Activated naive CD4-positive, alpha-beta T cell treated with anti-CD3 and anti-CD28 coated beads for 36 hours (primary cell): ENCODE data around the gene TIMM9. TPM values are rescaled to one million over a fixed set of nuclear protein-coding genes. Genes with fewer than 3 reads are reported as not detected.
"Not testable (repeated sequence)": the region's sequence is repeated elsewhere in the genome, so short reads cannot be mapped to it uniquely, and the experiment has no call there.

ENCODE experiments used
- CTCF ChIA-PET: fragments of 350-600 bp; sonication (Branson Sonifier 250); formaldehyde crosslinking; loops from one replicate; lab custom pipeline; 2021; ENCODE audit warnings: antibody characterized with exemption; lab: Charles Lee
- DNase-seq: peaks from one replicate; pipeline ENCODE4 v3.0.0-alpha.2; 2020
- H3K27ac Mint-ChIP-seq: one replicate; pipeline ENCODE4 v1.8.0; 2021; ENCODE audit warnings: mild to moderate bottlenecking, mixed read lengths
- H3K27me3 Mint-ChIP-seq: one replicate; pipeline ENCODE4 v1.8.0; 2021; ENCODE audit warnings: low read depth, mixed read lengths
- H3K36me3 Mint-ChIP-seq: one replicate; pipeline ENCODE4 v1.8.0; 2021; ENCODE audit warnings: low read depth, mixed read lengths
- H3K4me1 Mint-ChIP-seq: one replicate; pipeline ENCODE4 v1.8.0; 2021; ENCODE audit warnings: low read depth, mixed read lengths
- H3K4me3 Mint-ChIP-seq: one replicate; pipeline ENCODE4 v1.8.0; 2021; ENCODE audit warnings: mild to moderate bottlenecking, moderate library complexity, mixed read lengths
- H3K9me3 Mint-ChIP-seq: one replicate; pipeline ENCODE4 v1.8.0; 2021; ENCODE audit warnings: mixed read lengths
- intact Hi-C: fragments of 100-400 bp; cut with micrococcal nuclease; formaldehyde crosslinking; loops from one replicate; pipeline ENCODE4 v1.15.1; 2023
- total RNA-seq, 2 experiments: library from RNA; stranded (reverse); gene quantifications; one replicate each; pipeline ENCODE4 v1.2.3, GENCODE V29; 2021

TIMM9 gene
- total RNA-seq, 2 experiments from 2014 or later, result 60.7 to 64.4 TPM

GRCh38 chr14:58397156-58397555 is 30.2 kb downstream of the TIMM9 start:
- no peak for DNase-seq
- Mint-ChIP-seq H3K36me3 (peaks cover 5% of the 10 kb centered on the region), H3K4me3 (no peak overlapping the region), H3K4me1 (peaks cover 8% of the 10 kb centered on the region), H3K9me3 (no peaks in the 10 kb centered on the region), H3K27ac (no peak overlapping the region), H3K27me3 (no peaks in the 10 kb centered on the region)
- intact Hi-C loops, result no loop called here
- CTCF ChIA-PET, result interaction anchor here (1.0 to 2.5 kb wide), 7 partner anchors 20 to 196 kb away, joined by 3 to 12 read pairs (median 5); no protein-coding TSS in a partner anchor

DNA sequence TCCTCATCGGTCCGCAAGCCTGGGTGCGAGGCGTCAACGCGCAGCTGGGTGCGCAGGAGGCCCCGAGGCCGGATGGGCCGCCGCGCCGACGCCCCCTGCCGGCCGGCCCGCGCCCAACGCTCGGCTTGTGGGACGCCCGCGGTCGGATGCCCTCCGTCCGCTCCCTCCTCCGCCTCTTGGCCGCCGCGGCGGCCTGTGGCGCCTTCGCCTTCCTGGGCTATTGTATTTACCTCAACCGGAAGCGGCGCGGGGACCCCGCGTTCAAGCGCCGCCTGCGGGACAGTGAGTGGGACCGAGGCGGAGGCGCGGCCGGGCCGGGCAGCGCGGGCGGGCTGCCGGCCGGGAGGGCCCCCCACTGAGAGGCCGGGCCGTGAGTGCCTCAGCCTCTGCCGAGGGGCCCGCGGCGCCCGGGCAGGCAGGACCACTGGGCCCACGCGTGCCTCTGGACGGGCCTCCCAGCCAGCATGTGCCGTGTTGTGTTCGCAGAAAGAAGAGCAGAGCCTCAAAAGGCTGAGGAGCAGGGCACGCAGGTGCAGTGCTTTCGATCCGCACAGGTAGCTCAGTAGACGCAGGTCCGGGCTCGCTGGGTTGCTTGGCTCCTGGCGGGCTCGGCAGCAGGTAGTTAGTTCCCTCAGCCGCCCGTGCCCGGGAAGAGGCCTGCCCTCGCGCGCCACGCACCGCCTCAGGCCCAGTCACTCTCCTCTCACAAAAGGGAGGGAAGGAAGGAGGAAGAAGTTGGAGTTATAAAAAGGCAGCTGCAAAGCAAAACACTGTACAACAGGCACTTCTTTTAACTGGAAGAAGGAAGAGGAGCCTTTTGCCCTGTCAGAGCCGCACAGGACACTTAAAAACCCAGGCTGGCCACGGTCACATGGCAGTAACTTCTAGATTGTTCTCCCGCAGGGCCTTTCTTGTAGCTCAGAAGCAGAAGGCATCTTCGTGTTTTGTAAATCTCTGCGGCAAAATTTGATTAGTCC is 31.2 kb downstream of the TIMM9 start, which contains the start of gene TOMM20L:
Gene TOMM20L, plus strand, starts transcription at position 119 of the 977 bp plus-strand sequence. Its CDS starts 28 bp downstream, at position 147.
- H3K4me3 Mint-ChIP-seq, result peak within 1 kb of the TSS; percentile 67
- CTCF ChIA-PET, result interaction anchor here (0.6 to 2.5 kb wide), 24 partner anchors 9 to 287 kb away, joined by 3 to 12 read pairs (median 4); partner anchors contain the start of gene ARID4A
- DNase-seq, result peak; percentile 71
- no peaks in the 10 kb centered on the region for H3K9me3 Mint-ChIP-seq
- H3K36me3 Mint-ChIP-seq, result peaks cover 2% of the 10 kb centered on the region
- intact Hi-C loops, result loop anchor here (1.0 kb wide), 2 partner anchors 31 to 288 kb away; partner anchors contain the start of genes KIAA0586 and TIMM9
- no peaks in the 10 kb centered on the region for H3K27me3 Mint-ChIP-seq
- H3K27ac Mint-ChIP-seq, result no peak within 1 kb of the TSS
- peaks cover 8% of the 10 kb centered on the region for H3K4me1 Mint-ChIP-seq

- H3K36me3 Mint-ChIP-seq, result peaks cover 2% of the 10 kb centered on the region
- CTCF ChIA-PET, result interaction anchor here (0.6 to 2.5 kb wide), 18 partner anchors 9 to 286 kb away, joined by 3 to 12 read pairs (median 4); partner anchors contain the start of gene ARID4A
- H3K27ac Mint-ChIP-seq, result no peak overlapping the region
- H3K9me3 Mint-ChIP-seq, result no peaks in the 10 kb centered on the region
- intact Hi-C loops, result loop anchor here (1.0 kb wide), 2 partner anchors 32 to 287 kb away; partner anchors contain the start of genes KIAA0586 and TIMM9
- no peaks in the 10 kb centered on the region for H3K27me3 Mint-ChIP-seq
- H3K4me3 Mint-ChIP-seq, result peak overlapping the region; percentile 63
- H3K4me1 Mint-ChIP-seq, result peaks cover 8% of the 10 kb centered on the region
- DNase-seq, result no peak
Measured at GRCh38 chr14:58395562-58395811, 31.8 kb downstream of the TIMM9 start.

DNA sequence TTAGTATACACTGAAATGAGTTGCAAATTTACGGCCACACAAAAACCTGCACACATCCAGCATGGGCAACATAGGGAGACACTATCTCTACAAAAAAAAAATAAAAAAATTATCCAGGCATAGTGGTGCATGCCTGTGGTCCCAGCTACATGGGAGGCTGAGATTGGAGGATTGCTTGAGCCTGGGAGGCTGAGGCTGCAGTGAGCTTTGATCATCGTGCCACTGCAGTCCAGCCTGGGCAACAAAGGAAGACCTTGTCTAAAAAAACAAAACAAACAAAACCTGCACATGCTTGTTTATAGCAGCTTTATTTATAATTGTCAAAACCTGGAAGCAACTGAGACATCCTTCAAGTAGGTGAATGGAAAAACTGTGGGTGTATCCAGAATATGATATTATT is 36.5 kb downstream of the TIMM9 start:
- no peaks in the 10 kb centered on the region for H3K9me3 Mint-ChIP-seq
- no peak for DNase-seq
- H3K27me3 Mint-ChIP-seq, result no peaks in the 10 kb centered on the region
- H3K27ac Mint-ChIP-seq, result no peak overlapping the region
- intact Hi-C loops, result no loop called here
- H3K4me1 Mint-ChIP-seq, result peaks cover 5% of the 10 kb centered on the region
- no peak overlapping the region for H3K4me3 Mint-ChIP-seq
- CTCF ChIA-PET, result interaction anchor here (0.6 to 1.1 kb wide), 2 partner anchors 8 to 14 kb away, joined by 3 to 4 read pairs; no protein-coding TSS in a partner anchor
- no peaks in the 10 kb centered on the region for H3K36me3 Mint-ChIP-seq

GRCh38 chr14:58376791-58377190 is 50.5 kb downstream of the TIMM9 start:
- H3K27me3 Mint-ChIP-seq, result no peaks in the 10 kb centered on the region
- intact Hi-C loops, result no loop called here

GRCh38 chr14:58368956-58369355 is 58.4 kb downstream of the TIMM9 start:
- Mint-ChIP-seq H3K9me3 (no peaks in the 10 kb centered on the region), H3K36me3 (peaks cover 17% of the 10 kb centered on the region), H3K4me3 (no peak overlapping the region), H3K27ac (no peak overlapping the region), H3K27me3 (no peaks in the 10 kb centered on the region), H3K4me1 (peaks cover 2% of the 10 kb centered on the region)
- CTCF ChIA-PET, result no interaction called here
- DNase-seq, result no peak
- intact Hi-C loops, result no loop called here

More at GRCh38 chr14:58376791-58377190, 50.5 kb downstream of the TIMM9 start:
- no peak for DNase-seq
- Mint-ChIP-seq H3K4me3 (no peak overlapping the region), H3K36me3 (peaks cover 18% of the 10 kb centered on the region), H3K9me3 (no peaks in the 10 kb centered on the region), H3K4me1 (no peaks in the 10 kb centered on the region), H3K27ac (no peak overlapping the region)
- CTCF ChIA-PET, result interaction anchor here (0.7 kb wide), 1 partner anchor 10 kb away, joined by 3 read pairs; no protein-coding TSS in a partner anchor

DNA sequence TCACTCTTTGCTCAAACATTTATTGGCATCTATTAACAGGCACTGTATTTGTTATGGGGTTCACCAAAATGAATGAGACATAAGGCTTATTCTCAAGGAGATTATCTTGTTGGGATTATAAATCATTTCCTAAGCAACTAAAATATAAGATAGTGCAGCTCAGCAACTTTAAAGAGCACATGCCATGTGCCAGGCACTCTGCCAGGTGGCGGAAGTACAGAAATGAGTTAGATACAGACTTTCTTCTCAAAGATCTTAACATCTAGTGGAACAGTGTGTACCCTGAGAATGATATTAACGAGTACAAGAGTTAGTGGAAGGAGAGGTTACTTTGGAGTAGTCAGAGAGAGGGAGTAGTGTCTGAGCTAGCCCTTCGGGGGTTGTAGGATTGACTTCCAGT is 60.0 kb downstream of the TIMM9 start:
- H3K4me3 Mint-ChIP-seq, result no peak overlapping the region
- no peak overlapping the region for H3K27ac Mint-ChIP-seq
- intact Hi-C loops, result no loop called here

GRCh38 chr14:58364316-58364715 is 63.0 kb downstream of the TIMM9 start:
- no peak overlapping the region for H3K27ac Mint-ChIP-seq
- no peaks in the 10 kb centered on the region for H3K9me3 Mint-ChIP-seq
- no peaks in the 10 kb centered on the region for H3K27me3 Mint-ChIP-seq
- CTCF ChIA-PET, result interaction anchor here (0.7 kb wide), 1 partner anchor 29 kb away, joined by 3 read pairs; no protein-coding TSS in a partner anchor
- H3K4me3 Mint-ChIP-seq, result no peak overlapping the region
- peaks cover 2% of the 10 kb centered on the region for H3K4me1 Mint-ChIP-seq
- no peak for DNase-seq
- intact Hi-C loops, result no loop called here
- peaks cover 15% of the 10 kb centered on the region for H3K36me3 Mint-ChIP-seq

More for the DNA sequence above, 60.0 kb downstream of the TIMM9 start:
- Mint-ChIP-seq H3K36me3 (peaks cover 17% of the 10 kb centered on the region), H3K4me1 (peaks cover 2% of the 10 kb centered on the region), H3K27me3 (no peaks in the 10 kb centered on the region), H3K9me3 (no peaks in the 10 kb centered on the region)
- DNase-seq, result no peak
- CTCF ChIA-PET, result interaction anchor here (0.7 kb wide), 1 partner anchor 28 kb away, joined by 3 read pairs; the partner anchor contains the start of gene TOMM20L

DNA sequence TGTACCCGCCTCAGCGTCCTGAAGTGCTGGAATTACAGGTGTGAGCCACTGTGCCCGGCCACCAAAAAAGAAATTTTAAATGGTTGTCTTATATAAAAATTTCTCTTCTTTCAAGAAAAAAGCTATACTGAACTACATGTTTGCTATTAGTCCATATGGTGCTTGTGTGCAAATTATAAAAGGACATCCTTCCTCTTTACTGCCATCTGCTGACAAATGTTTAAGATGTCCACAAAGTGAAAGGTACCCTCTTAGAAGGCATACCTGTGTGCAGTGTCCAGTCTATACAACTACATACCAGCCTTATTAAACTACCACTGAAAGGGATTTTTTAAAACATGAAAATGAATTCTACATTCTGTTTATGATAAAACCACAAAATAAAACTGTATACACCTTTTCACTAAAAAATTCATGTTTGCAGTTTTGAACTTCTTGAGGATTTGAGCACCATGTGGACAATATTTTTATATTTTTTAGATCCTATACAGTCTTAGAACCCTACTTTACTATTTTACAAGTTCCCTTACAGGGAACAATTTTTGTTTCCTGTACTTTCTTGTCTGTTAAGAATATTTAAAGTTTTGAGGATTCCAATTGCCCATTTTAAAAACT is 64.4 kb downstream of the TIMM9 start:
- no peak overlapping the region for H3K4me3 Mint-ChIP-seq
- CTCF ChIA-PET, result no interaction called here
- H3K4me1 Mint-ChIP-seq, result peaks cover 2% of the 10 kb centered on the region
- intact Hi-C loops, result loop anchor here (1.0 to 2.0 kb wide), 3 partner anchors 65 to 255 kb away; partner anchors contain the start of genes ACTR10 and ARID4A
- H3K36me3 Mint-ChIP-seq, result peaks cover 15% of the 10 kb centered on the region
- no peak for DNase-seq
- H3K9me3 Mint-ChIP-seq, result no peaks in the 10 kb centered on the region
- no peaks in the 10 kb centered on the region for H3K27me3 Mint-ChIP-seq
- H3K27ac Mint-ChIP-seq, result no peak overlapping the region

DNA sequence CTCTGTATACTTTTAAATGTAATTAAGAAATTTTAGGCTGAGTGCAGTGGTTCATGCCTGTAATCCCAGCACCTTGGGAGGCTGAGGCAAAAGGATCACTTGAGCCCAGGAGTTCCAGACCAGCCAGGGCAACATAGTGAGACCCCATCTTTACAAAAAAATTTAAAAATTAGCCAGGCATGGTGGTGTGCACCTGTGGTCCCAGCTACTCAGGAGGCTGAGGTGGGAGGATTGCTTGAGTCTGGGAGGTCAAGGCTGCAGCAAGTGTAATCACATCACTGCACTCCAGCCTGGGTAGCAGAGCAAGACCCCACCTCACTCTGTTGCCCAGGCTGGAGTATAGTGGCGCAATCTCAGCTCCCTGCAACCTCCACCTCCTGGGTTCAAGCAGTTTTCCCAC is 65.1 kb downstream of the TIMM9 start:
- H3K9me3 Mint-ChIP-seq, H3K27ac Mint-ChIP-seq, CTCF ChIA-PET, DNase-seq, H3K4me3 Mint-ChIP-seq, H3K27me3 Mint-ChIP-seq, H3K4me1 Mint-ChIP-seq: not testable (repeated sequence)
- intact Hi-C loops, result loop anchor here (1.0 to 2.0 kb wide), 2 partner anchors 64 to 161 kb away; partner anchors contain the start of genes ACTR10 and ARID4A
- peaks cover 12% of the 10 kb centered on the region for H3K36me3 Mint-ChIP-seq
